Activated T-cell treated with anti-CD3 and anti-CD28 coated beads for 1 hour (primary cell): Measurements from ENCODE around the gene NF1.
"Not testable (repeated sequence)": the region's sequence is repeated elsewhere in the genome, so short reads cannot be mapped to it uniquely, and the experiment has no call there.

Source experiments
- DNase-seq: peaks from one replicate; pipeline ENCODE4 v3.0.0-alpha.2; 2020; ENCODE audit warnings: low read depth

NF1 gene

DNA sequence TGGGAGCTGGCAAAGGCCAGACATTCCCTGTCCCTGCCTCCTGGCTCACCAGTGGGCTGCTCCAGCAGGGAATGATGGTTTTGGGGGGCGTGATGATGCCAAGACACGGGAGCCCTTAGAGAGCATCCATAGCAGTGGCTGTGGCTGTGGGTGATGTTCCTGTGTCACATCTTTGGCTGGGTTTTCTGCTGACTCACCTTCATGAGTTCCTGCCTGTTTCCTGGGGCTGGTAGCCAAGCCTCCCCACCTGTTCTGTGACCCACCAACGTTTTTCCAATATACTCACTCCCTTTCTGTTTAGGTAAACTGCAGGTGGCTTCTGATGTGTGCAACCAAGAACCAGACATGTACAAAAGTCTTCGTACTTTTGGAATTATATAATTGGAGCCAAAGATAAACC lies 16.5 kb upstream of the NF1 start:
- DNase-seq = no peak

DNA sequence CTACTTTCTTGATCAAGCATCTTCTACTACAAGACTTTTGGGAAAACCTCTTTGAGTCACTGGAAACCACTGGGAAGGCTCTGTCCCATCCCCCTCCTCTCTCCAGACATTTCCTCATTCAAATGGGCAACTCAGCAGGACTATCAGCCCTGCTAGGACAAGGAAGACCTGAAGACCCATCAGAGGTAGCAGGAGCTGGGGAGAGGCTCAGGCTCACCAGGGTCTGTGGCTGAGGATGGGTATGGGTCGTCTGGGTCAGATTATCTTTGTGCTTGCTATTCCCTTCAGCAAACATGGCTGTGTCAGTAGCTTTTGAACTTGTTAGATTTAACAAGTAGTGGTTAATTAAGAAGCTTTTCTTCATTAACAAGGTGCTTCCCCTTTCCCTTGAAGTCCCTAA lies 15.0 kb upstream of the NF1 start:
- DNase-seq = no peak

DNA sequence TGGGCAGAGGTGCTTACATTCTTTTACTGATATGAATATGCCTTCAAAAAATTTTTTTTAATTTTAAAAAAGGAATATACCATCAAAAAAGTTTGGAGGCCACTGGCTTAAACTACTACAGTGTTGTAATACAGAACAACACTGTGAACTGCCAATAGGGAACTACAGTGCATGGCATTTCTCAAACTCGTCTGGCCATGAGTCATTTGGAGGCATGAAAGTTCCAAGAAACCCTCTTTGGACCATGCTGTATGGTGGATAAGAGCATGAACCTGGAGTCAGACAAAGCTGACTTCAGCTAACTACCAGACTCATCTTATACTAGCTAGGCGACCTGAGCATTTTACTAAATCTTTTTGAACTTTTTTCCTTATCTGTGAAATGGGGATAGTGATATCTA lies 9.2 kb upstream of the NF1 start:
- no peak for DNase-seq

DNA sequence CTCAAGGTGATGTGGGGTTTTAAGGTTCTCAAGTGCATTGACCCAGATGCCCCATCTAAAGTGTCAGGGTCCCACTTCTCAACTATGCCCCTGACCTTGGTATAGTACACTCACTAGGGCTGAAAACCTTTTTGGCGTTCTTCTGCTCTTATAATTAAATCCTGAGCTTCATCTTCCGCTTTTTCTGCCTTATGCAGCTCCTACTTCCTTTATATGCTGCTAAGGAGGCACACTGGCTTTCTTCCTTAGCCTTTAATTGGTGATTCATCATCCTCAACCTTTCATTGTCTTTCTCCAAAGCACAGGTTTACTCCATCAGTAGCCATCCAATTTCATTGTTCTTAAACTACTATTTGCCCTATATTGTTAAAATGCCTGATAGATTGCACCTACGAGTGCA lies 5.3 kb upstream of the NF1 start:
- no peak for DNase-seq

GRCh38 chr17:31090650-31091049 lies 4.1 kb upstream of the NF1 start:
- DNase-seq = not testable (repeated sequence)

- DNase-seq = no peak
These were observed 2.2 kb upstream of the NF1 start for GRCh38 chr17:31092475-31093064.

DNA sequence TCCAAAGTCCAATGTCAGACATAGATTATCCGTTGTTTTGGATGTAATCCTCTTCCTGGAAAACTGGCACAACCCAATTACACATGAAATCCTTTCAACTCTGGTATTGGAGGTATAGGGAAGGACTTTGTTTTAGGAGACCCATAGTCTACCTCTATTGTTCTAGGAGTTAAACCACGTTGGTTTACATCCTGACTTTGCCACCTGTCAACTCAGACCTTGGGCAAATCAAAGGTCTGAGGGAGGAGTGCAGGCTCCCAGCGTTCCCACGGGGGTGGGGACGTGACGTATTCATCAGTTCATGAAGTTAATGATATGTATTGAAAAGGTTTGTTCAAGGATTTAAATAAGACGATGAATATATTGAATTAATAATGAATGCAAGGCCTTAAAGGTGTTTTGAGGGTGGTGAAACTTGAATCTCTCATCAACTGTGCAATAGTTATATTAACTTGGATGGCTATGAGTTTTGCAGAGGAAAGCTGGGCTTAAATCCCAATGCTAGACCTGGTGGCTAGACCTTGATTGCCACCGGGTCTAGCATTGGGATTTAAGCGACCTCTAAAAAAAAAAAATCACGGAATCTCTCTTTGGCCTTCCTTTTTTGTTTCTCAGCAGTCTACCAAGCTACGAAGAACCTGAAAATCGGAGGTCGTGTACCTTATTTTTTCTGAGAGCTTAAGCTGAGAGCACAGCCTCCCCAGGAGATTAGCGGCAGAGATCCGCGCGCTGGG lies 744 bp upstream of the NF1 start:
- no peak for DNase-seq

DNA sequence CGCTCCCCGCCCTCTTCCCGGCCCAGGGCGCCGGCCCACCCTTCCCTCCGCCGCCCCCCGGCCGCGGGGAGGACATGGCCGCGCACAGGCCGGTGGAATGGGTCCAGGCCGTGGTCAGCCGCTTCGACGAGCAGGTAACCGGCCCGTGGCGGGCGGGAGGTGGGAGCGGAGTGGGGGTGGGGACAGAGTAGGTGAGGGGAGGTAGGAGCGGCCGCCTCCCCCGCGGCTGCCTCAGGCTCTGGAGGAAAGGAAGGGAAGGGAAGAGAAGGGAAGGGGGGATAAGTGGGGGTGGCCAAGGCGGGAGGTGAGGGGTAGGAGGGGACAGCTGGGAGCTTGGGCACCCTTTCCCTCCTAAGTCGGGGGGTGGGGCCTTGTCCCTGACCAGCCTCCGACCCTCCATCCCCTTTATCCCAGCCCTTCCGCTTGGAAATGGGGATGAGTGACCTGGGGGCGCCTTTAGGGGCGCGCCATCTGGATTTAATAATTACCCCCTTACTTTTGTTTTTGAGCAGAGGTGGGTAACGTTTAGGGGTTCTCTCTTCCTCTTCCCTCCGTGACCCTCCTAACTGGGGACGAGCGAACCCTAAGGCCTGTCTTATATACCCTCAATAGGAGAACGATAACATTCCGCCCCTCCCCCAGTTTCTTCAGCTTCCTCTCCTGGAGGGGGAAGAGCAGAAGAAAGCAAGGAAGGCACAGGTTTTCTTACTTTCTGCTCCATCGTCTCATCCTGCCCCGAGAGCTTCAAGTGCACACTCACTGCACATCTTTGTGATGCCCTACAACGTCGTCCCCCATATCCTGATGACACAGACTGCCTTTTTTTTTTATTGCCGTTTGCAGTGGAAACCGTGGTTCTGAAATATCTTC lies 694 bp downstream of the NF1 start:
- peak; percentile 4 for DNase-seq

DNA sequence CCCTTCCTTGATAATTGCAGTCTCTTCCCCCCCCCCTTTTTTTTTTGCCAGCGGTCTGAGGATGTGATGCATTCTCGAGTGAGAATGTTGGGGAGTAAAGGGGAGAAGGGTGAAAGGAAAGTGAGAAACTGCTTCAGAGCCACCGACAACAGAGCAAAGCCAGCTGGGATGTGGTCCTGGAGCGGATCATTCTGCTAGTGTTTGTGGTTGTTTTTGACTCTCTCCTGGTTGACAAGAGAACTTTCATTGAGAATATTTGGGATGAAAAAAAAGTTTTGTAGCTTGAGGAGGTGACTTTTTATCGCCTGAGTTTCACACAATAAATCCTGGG lies 1.3 kb downstream of the NF1 start:
- DNase-seq = no peak

GRCh38 chr17:31099016-31099415 lies 4.2 kb downstream of the NF1 start:
- DNase-seq = no peak

DNA sequence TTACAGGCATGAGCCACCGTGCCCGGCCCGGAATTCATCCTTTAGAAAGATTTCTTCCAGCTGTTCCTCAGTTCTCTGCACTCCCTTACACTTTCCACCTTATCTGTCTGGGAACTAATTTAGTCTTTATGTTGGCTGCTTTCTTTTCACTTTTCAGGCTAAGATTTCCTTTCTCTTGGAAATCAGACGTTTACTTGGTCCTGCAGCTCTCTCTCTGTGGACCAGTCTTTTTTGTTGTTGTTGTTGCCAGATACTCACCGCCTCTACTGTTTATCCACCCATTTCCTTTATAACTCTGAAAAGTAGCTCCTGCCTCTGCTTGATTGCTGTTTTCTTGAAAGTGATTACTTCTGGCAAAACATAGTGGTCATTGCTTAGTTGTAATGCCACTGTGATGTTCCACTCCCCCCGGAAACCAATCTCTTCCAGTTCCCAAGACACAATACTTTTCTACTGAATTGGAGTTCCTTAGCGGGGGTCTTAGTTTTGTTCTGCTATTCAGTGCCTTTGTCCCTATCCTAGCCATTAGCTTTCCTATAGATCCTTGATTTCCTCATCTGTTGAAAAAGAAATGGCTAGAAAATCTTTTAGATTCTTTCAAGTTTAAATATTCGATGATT lies 6.2 kb downstream of the NF1 start:
- DNase-seq = no peak

DNA sequence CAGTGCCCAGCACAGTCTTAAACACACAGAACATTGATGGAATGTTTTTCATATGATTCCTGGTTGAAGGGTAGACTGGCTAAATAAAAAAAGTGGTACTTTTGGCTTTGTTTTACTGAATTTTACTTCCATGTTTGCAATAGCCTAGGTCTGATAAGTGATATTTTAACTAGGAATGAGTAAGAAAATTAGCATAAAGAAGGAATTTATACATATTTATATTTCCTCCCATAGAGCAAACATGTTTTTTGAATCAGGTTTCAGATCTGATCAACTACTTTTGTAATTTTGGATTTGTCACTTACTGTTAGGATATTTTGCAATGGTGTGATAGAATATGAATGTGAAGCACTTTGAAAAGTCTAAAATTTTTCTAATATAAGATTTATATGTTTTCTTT lies 7.2 kb downstream of the NF1 start:
- DNase-seq = no peak

DNA sequence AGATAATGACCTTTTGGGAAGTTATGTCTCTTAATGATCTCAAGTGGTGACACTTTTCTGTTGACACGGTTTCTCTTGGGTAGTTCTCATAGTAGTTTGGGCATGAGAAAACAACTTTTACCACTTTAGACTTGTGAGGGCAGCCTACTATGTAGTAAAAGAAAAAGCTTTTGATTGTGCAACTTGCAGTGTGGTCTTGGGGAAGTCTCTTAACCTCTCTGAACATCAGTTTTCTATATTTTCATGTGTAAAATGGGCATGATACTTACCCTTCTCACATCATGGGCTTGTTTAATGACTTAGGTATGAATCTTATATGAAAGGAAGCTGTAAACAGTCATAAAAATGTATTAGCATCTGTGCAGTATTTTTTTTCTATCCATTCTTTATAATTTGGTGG lies 11.2 kb downstream of the NF1 start:
- no peak for DNase-seq

- no peak for DNase-seq
These were observed 16.4 kb downstream of the NF1 start for GRCh38 chr17:31111183-31111582.

GRCh38 chr17:31112001-31112661 lies 17.4 kb downstream of the NF1 start:
- no peak for DNase-seq

DNA sequence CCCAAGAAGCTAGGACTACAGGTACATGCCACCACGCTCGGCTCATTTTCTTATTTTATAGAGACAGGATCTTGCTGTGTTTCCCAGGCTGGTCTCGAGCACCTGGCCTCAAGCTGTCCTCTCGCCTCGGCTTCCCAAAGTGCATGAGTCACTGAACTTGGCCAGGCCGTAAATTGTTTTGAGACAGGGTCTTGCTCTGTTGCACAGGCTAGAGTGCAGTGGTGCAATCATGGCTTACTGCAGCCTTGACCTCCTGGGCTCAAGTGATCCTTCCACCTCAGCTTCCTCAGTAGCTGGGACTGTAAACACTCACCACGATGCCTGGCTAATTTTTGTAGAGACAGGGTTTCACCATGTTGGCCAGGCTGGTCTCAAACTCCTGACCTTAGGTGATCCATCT lies 18.6 kb downstream of the NF1 start:
- DNase-seq = not testable (repeated sequence)

DNA sequence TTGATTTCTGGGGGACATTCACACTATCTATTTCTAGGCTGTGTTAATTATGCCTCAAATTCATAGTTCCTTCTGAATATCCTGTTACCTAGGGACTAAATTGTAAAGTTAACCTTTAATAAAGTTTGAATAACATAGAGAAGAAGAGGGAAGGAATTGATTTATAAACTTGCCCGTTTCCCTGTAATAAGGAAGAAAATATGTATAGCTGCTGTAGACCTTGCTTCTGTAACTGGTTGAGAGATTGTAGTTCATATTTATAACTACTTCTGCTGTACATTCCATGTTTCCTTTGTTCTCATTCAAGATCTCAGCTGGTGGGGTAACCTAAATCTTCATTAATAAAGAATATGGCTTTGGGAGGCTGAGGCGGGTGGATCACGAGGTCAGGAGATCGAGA lies 19.2 kb downstream of the NF1 start:
- no peak for DNase-seq

DNA sequence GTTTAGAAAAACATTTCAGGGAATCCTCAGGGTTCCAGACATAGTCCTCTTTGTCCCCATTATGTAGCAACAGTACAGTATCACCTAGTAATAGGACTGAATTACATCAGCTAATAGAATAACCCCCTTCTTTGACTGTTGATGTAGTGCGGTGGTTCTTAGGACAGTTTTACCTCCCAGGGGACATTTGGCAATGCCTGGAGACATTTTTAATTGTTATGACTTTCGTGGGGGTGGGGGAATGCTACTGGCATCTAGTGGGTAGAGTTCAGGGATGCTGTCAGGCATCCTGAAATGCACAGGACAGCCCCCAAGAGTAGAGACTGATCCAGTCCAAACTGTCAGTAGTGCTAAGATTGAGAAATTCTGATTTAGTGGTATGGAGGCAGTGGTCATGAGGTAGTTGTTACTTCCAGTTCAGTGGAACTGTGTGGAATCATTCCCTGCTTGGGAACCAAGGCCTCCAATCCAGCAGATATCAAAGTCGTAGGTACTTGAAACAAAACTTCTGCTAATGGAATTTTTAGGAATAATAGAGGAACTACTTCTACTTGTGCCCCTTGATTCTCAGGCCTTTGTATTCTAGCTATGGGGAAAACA lies 20.3 kb downstream of the NF1 start:
- no peak for DNase-seq

DNA sequence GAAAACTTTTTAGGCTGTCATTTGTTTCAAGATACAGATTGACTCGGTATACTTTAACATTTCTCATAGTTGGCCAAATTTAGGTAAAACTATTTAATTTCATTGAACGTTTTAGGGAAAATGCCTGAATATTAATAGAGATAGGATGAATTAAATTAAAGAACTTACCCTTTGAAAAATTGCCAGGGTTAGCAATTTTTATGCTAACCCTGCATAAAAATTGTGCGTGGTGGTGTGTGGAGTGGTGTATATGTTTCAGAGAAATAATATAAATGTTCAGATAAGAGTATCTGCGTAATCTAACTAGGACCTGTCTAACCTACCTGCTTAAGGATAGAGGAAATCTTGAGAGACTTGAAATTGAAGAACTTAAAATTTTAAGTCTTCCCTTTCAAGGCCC lies 21.4 kb downstream of the NF1 start:
- no peak for DNase-seq

GRCh38 chr17:31122746-31123145 lies 28.0 kb downstream of the NF1 start:
- no peak for DNase-seq

DNA sequence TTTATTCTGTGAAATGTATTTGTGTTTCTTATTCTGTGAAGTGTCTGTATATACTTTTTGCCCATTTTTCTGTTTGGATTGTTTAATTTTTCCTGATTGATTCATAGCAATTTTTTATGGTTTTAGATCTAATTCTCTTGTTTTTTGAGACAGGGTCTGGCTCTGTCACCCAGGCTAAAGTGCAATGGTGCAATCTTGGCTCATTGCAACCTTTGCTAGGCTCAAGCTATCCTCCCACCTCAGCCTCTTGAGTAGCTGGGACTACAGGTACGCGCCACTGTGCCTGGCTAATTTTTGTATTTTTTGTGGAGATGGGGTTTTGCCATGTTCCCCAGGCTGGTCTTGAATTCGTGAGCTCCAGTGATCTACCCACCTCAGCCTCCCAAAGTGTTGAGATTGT lies 31.5 kb downstream of the NF1 start:
- no peak for DNase-seq

- DNase-seq = no peak
These were observed 33.5 kb downstream of the NF1 start for GRCh38 chr17:31128241-31128640.
